DMS 273 treated with DMSO at 0.1 percent for 48 hours (cell line): ENCODE data around the gene PCNX1.

ENCODE experiments used
- DNase-seq: peaks from one replicate; lab custom pipeline; 2025; lab: John Stamatoyannopoulos, UW

The PCNX1 gene

DNA sequence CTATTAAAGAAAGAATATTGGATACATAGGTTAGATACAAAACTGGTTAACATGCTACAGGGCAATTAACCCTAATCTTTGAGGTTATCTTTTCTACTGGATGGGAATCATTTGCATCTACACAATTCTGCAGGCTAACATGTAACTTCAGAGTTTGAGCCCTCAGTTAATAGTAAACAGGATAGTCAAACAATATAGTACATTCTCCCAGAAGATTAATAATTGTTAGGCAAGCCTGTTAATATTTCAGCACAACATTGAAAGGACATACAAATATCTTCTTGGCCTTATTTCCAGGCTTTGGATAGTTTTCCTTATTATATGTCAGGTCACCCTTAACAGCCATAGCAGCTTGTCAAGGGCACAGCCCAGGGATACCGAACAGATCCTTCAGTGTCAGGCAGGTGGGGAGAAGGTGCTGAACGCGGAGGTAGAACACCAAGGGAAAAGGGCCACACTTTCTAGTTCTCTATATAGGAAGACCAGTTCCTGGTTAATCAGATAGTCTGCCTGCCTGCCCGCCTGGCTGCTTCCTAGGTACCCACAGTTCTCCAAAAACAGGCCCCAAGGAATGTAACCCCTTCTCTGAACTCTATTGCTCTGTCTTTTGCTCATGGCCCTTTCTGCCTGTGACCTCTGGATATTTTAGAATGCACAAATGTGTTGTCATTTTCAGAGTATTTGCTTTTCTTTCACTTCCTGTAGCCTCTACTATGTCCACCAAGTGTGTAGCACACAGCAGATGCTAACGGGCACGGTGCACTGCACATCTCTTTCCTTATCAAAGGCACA lies 256.0 kb downstream of the PCNX1 start:
- DNase-seq = no peak

- DNase-seq = no peak
Observed at GRCh38 chr14:71163842-71164629, 256.8 kb downstream of the PCNX1 start.
